Cardiac fibroblast (primary cell): ENCODE data around the gene SKAP2.

Source experiments
- DNase-seq, 2 donors: peaks; one replicate each; pipeline versions ENCODE4 v3.0.0 to v3.0.0-alpha.2; 2010; ENCODE audit warnings: low read depth in 2 of 2
- H3K4me3 ChIP-seq, 2 donors: replicated peaks in 1 of 2; 1 replicate in 1 of 2; 2 replicates in 1 of 2; pipeline ENCODE4 v1.5.1; 2011; ENCODE audit warnings: low read depth in 2 of 2, low read length in 2 of 2, mild to moderate bottlenecking in 2 of 2, moderate library complexity in 1 of 2
- CTCF ChIP-seq: IDR thresholded peaks from one replicate; pipeline ENCODE4 v1.5.1; 2011; ENCODE audit warnings: low read depth, mild to moderate bottlenecking, low read length, inconsistent platforms

SKAP2 gene

GRCh38 chr7:26865094-26865388 lies 651 bp upstream of the SKAP2 start:
- no peak for TF ChIP-seq CTCF
- DNase-seq, result no peak
- H3K4me3 ChIP-seq, result peak overlapping the region; percentile 86 to 99

DNA sequence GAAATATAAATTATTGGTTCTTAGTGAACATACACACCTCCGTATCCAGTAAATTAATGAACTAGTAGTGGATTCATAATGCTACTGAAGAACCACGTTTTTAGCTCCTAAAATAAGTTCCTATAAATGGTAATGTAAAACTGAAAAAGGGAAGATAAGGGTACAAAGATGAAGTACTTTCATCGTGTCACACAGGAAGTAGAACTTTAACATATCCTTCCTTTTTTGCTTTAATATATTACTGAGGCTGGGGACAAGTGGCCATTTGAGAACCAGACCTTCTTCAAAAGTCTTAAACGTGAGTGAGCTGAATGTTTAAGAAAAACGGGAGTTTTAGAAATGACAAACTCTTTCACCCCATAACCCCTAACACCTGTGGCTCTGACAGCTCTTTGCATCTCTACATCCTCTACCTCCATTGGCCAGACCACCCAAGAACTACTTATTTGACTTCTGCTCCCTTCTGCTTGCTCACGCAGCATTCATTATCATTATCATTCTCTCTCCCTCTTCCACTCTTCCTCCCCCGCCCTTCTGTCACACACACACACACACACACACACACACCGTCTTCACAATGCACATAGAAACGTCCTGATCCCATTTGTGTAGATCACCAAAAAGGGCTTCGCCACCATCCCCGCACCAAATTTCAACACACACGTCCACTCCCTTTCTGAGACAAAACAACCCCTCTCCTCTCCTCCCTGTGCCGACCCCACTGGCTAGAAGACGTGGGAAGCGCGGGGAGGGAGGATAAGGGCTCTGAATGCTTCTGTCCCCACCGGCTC lies 677 bp downstream of the SKAP2 start:
- TF ChIP-seq CTCF, result no peak
- peak; percentile 38 to 43 for DNase-seq
- peak overlapping the region; percentile 86 to 99 for H3K4me3 ChIP-seq

- no peak overlapping the region for H3K4me3 ChIP-seq
- TF ChIP-seq CTCF, result no peak
- DNase-seq, result no peak
These were observed 1.6 kb downstream of the SKAP2 start for GRCh38 chr7:26862834-26863233.

DNA sequence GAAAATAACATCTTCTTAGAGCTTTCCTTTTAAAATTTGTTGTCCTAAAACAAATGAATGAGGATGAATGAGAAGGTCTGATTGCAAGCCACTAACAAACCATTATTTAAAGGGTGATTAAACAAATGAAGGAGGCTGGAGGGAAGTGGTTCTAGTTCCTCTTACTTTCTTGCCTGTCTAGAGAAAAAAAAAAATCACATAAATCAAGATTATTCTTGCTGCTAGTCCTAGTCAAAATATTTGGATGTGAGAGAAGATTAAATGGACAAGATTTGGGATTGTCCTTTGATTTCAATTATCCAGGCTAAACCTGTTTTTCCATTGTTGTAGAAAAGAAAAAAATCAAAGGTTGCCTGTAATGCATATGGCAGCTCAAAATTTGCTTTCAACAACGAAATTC lies 3.3 kb downstream of the SKAP2 start:
- no peak for TF ChIP-seq CTCF
- DNase-seq, result no peak
- H3K4me3 ChIP-seq, result no peak overlapping the region

DNA sequence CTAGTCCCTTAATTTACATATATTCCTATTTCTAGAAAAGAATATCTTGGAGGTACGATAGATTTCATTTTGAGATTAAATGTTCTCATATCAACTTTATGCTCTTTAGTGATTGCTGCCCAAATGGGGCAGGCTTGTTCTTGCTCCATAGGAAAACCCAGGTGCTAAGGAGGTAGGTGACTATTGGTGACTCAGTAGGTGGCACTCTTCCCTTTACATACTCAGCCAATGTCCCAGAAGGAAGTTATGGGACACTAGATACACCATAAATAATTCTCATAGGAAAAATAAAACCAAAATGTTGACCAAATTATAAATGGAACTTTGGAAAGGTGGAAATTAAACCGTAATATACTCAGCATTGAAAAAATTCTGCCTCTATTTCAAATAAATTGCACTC lies 4.0 kb downstream of the SKAP2 start:
- no peak for DNase-seq
- no peak overlapping the region for H3K4me3 ChIP-seq
- TF ChIP-seq CTCF, result no peak

DNA sequence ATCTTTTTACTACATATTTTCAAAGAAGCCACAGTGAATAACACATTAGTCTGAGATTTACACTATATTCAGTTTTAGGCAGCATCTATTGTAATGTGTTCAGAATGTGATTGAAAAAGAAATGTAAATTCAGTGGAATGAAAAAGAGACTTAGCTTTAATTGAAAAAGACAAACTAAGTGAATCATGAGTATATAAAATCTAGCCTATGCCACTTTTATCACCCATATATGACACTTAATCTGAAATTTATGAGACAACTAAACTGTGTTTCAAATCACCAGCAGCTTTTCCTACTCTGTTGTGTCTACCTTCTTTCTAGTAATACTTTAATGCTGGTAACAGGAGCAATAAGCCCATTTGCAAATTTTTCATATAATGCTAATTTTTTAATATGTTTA lies 4.7 kb downstream of the SKAP2 start:
- no peak for DNase-seq
- TF ChIP-seq CTCF, result no peak
- no peak overlapping the region for H3K4me3 ChIP-seq

DNA sequence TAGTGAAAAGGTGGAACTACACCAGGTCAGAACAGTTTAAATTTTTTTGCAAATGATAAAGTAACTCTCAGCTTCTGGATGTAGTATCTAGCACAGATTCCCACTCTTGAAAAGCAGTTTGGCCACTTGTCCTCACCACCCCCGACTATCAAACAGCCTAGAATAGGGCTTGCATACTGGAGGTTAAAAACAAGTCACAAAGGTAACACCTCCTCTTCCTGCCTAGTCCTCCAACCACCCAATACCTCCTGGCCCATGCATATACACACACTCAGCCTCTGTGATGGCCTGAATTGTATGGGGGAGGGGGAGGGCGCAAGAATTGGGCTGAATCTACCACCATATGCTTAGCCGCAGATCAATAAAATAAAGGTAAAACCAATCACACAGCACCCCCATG lies 5.7 kb downstream of the SKAP2 start:
- TF ChIP-seq CTCF, result no peak
- DNase-seq, result no peak
- no peak overlapping the region for H3K4me3 ChIP-seq
